Anterior cingulate cortex (tissue), 58 donors: ENCODE data around the gene C1orf174.

Experiments
- DNase-seq, 58 donors: peaks; one replicate each; lab custom pipeline; 2025; lab: John Stamatoyannopoulos, UW

C1orf174 gene

GRCh38 chr1:3846541-3846940, 53.5 kb downstream of the C1orf174 start:
- DNase-seq: no peak

DNA sequence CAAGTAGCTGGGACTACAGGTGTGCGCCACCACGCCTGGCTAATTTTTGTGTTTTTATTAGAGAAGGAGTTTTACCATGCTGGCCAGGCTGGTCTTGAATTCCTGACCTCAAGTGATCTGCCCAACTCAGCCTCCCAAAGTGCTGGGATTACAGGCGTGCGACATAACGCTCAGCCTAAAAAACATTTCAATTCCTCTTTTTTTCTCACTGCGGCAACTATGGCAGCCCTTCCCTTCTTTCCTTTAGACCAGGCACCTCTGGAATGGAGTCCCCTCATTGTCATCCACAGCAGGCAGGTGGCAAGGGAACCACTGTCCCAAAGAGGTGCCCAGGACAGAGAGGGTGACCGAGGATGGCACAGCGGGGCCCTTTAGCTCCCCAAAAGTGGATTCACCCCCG, 57.2 kb downstream of the C1orf174 start:
- DNase-seq: no peak

DNA sequence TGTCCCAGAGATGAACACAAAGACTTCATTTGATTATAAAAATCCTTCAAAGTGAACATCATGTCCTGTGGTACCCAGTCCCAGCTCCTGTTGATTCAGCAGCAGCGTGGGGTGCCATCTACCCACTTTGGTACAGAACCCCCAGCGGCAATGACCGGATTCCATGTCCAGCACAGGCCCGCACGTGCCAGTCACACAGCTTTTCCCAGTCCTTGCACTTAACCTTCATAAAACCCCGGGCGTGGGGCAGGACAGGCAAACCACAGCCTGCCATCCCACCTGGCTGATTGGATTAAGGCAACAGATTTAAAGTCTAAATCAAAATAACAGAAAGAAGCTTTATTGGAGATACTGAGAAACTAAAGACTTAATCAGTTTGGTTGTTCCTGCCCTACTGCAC, 58.6 kb downstream of the C1orf174 start:
- no peak for DNase-seq
